ENCODE measurements around the gene NUDT5.

The NUDT5 gene

DNA sequence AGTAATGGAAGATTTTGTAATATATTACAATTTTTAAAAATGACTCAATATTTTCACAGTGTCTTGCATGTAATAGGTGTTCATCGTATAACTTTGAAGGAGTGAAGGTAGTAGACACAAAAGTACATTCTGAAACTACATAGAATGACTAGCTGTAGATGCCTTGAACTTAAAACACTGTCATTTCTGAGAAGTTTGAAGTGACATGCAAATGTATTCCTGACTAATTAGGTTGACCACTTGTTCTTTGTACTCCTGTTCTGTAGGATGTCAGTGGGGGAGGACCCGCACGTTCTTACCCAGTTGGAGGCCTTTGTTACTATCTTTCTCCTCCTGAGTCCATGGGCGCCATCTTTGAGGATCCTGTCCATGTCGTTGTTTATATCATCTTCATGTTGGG, 35.0 kb downstream of the NUDT5 start:
- no peak overlapping the region for H3K14ac ChIP-seq (ENCODE audit: low read length)
- H2BK120ac ChIP-seq (ENCODE audit: low read depth, low read length) = no peak overlapping the region
- H3K9me3 ChIP-seq (replicated peaks in 1 of 2; ENCODE audit: control insufficient read depth in 2 of 2, insufficient read depth in 1 of 2, low read depth in 1 of 2, low read length in 2 of 2) = no peaks in the 10 kb centered on the region
- no peak overlapping the region for H2BK15ac ChIP-seq (ENCODE audit: low read length)
- H3K27me3 ChIP-seq (ENCODE audit: control insufficient read depth in 3 of 3, insufficient read depth in 3 of 3, low read depth in 1 of 3, low read length in 3 of 3) = no peaks in the 10 kb centered on the region
- no peak overlapping the region for H2AK5ac ChIP-seq (ENCODE audit: low read depth, low read length)
- no CpG with 5 or more reads among the region's 5 CpGs for WGBS, 2 donors (ENCODE audit: extremely low coverage in 2 of 2, insufficient read length in 2 of 2, insufficient replicate concordance in 1 of 2)
- H2BK12ac ChIP-seq (ENCODE audit: low read length) = no peak overlapping the region
- no peak overlapping the region for H4K8ac ChIP-seq (ENCODE audit: low read depth, low read length)
- no peaks in the 10 kb centered on the region for H3K79me1 ChIP-seq (ENCODE audit: low read depth, low read length)
- H3K9ac ChIP-seq (ENCODE audit: low read depth, low read length, poor library complexity) = no peak overlapping the region
- no peak overlapping the region for H3K4me3 ChIP-seq (ENCODE audit: low read length in 2 of 2)
- no peak overlapping the region for H4K91ac ChIP-seq (ENCODE audit: low read depth, low read length, poor library complexity)
- DNase-seq (ENCODE audit: low spot score) = no peak
- no peak overlapping the region for H3K4me2 ChIP-seq (ENCODE audit: insufficient read depth, low read length, poor library complexity, severe bottlenecking)
- no peak overlapping the region for H3K27ac ChIP-seq (replicated peaks; ENCODE audit: low read length)
- no peak overlapping the region for H3K23ac ChIP-seq (ENCODE audit: low read depth, low read length, poor library complexity)
- no peaks in the 10 kb centered on the region for H3K4me1 ChIP-seq (ENCODE audit: control insufficient read depth in 2 of 2, insufficient read depth in 1 of 2, low read depth in 1 of 2, low read length in 2 of 2)
- H2BK5ac ChIP-seq (ENCODE audit: low read length) = no peak overlapping the region
- H2AFZ ChIP-seq (ENCODE audit: low read length) = no peak overlapping the region
- no peak overlapping the region for H3K18ac ChIP-seq (ENCODE audit: low read length)
- H3K4ac ChIP-seq (ENCODE audit: low read length) = no peak overlapping the region
- H3K36me3 ChIP-seq (replicated peaks in 1 of 2; ENCODE audit: control insufficient read depth in 2 of 2, insufficient read depth in 2 of 2, low read length in 2 of 2) = peaks cover 30 to 96% of the 10 kb centered on the region in 2 donors

DNA sequence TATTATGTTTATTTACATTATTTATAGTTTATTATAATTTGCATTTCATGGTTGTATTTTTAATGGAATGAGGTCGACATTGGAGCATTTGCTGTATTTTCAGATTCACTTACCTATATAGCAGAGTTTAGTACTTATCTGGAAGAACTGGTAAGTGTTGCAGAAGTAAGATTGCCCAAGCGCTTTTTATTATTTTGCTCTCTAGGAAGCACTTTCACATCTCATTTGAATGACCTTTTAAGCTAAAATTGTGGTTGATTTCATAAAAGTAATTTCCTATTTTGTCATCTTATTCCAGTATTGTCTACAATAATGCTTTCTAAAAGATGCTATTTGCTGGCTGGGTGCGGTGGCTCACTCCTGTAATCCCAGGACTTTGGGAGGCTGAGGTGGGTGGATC, 37.6 kb downstream of the NUDT5 start:
- Histone ChIP-seq H3K36me3 (replicated peaks in 1 of 2; ENCODE audit: control insufficient read depth in 2 of 2, insufficient read depth in 2 of 2, low read length in 2 of 2) (peaks cover 23 to 95% of the 10 kb centered on the region in 2 donors), H2AFZ (ENCODE audit: low read length) (no peak overlapping the region), H3K27me3 (ENCODE audit: control insufficient read depth in 3 of 3, insufficient read depth in 3 of 3, low read depth in 1 of 3, low read length in 3 of 3) (no peaks in the 10 kb centered on the region), H2BK5ac (ENCODE audit: low read length) (no peak overlapping the region), H3K18ac (ENCODE audit: low read length) (no peak overlapping the region), H3K14ac (ENCODE audit: low read length) (no peak overlapping the region), H3K9ac (ENCODE audit: low read depth, low read length, poor library complexity) (no peak overlapping the region), H3K4me3 (ENCODE audit: low read length in 2 of 2) (no peak overlapping the region), H3K4me2 (ENCODE audit: insufficient read depth, low read length, poor library complexity, severe bottlenecking) (no peak overlapping the region), H3K27ac (replicated peaks; ENCODE audit: low read length) (no peak overlapping the region), H2AK5ac (ENCODE audit: low read depth, low read length) (no peak overlapping the region), H4K91ac (ENCODE audit: low read depth, low read length, poor library complexity) (no peak overlapping the region), H3K9me3 (replicated peaks in 1 of 2; ENCODE audit: control insufficient read depth in 2 of 2, insufficient read depth in 1 of 2, low read depth in 1 of 2, low read length in 2 of 2) (no peaks in the 10 kb centered on the region), H3K79me1 (ENCODE audit: low read depth, low read length) (no peaks in the 10 kb centered on the region), H2BK12ac (ENCODE audit: low read length) (no peak overlapping the region), H3K4ac (ENCODE audit: low read length) (no peak overlapping the region), H4K8ac (ENCODE audit: low read depth, low read length) (no peak overlapping the region), H2BK120ac (ENCODE audit: low read depth, low read length) (no peak overlapping the region), H3K4me1 (ENCODE audit: control insufficient read depth in 2 of 2, insufficient read depth in 1 of 2, low read depth in 1 of 2, low read length in 2 of 2) (peaks cover 0 to 4% of the 10 kb centered on the region in 2 donors), H3K23ac (ENCODE audit: low read depth, low read length, poor library complexity) (no peak overlapping the region), H2BK15ac (ENCODE audit: low read length) (no peak overlapping the region)
- no peak for DNase-seq (ENCODE audit: low spot score)
- WGBS, 2 donors (ENCODE audit: extremely low coverage in 2 of 2, insufficient read length in 2 of 2, insufficient replicate concordance in 1 of 2) = no CpG with 5 or more reads among the region's 3 CpGs

DNA sequence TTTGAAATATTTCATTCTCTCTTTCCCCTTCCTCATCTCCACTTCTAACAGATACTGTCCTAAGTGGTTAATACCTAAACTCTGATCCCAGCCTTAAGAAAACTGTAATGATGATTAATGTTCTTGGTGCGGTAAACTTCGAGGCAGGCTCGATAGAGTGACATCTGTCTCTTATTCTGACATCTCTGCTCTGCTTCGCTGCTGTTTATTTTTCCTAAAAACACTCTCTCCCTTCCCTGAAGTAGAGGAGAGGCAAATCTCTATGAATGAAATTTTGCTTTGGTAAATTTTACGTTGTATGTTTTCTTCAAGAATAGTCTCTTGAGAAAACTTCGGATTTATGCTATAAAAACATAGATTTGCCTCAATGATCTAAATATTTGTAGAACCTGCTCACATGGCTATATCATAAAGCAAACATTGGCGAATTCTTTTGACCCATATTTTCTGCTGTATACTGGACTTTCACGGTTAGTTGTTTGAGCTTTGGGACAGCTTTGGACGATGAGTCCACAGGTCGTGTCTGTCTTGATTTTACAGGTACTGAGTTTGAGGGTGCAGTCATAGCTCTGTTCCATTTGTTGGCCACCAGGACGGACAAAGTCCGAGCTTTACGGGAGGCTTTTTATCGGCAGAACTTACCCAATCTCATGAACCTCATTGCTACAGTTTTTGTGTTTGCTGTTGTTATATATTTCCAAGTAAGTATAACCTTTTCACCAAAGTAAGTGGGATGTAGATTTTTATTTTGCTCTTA, 39.1 kb downstream of the NUDT5 start:
- no peak overlapping the region for H2BK5ac ChIP-seq (ENCODE audit: low read length)
- no peak overlapping the region for H4K8ac ChIP-seq (ENCODE audit: low read depth, low read length)
- no peak overlapping the region for H3K27ac ChIP-seq (replicated peaks; ENCODE audit: low read length)
- no peak overlapping the region for H3K23ac ChIP-seq (ENCODE audit: low read depth, low read length, poor library complexity)
- H2BK15ac ChIP-seq (ENCODE audit: low read length) = no peak overlapping the region
- DNase-seq (ENCODE audit: low spot score) = no peak
- H3K14ac ChIP-seq (ENCODE audit: low read length) = no peak overlapping the region
- no peak overlapping the region for H4K91ac ChIP-seq (ENCODE audit: low read depth, low read length, poor library complexity)
- no peak overlapping the region for H3K9ac ChIP-seq (ENCODE audit: low read depth, low read length, poor library complexity)
- H3K18ac ChIP-seq (ENCODE audit: low read length) = no peak overlapping the region
- H3K4me1 ChIP-seq (ENCODE audit: control insufficient read depth in 2 of 2, insufficient read depth in 1 of 2, low read depth in 1 of 2, low read length in 2 of 2) = peaks cover 0 to 4% of the 10 kb centered on the region in 2 donors
- no peak overlapping the region for H3K4ac ChIP-seq (ENCODE audit: low read length)
- no peaks in the 10 kb centered on the region for H3K9me3 ChIP-seq (replicated peaks in 1 of 2; ENCODE audit: control insufficient read depth in 2 of 2, insufficient read depth in 1 of 2, low read depth in 1 of 2, low read length in 2 of 2)
- no peaks in the 10 kb centered on the region for H3K79me1 ChIP-seq (ENCODE audit: low read depth, low read length)
- no peaks in the 10 kb centered on the region for H3K27me3 ChIP-seq (ENCODE audit: control insufficient read depth in 3 of 3, insufficient read depth in 3 of 3, low read depth in 1 of 3, low read length in 3 of 3)
- peaks cover 18 to 88% of the 10 kb centered on the region in 2 donors for H3K36me3 ChIP-seq (replicated peaks in 1 of 2; ENCODE audit: control insufficient read depth in 2 of 2, insufficient read depth in 2 of 2, low read length in 2 of 2)
- no peak overlapping the region for H3K4me3 ChIP-seq (ENCODE audit: low read length in 2 of 2)
- no peak overlapping the region for H3K4me2 ChIP-seq (ENCODE audit: insufficient read depth, low read length, poor library complexity, severe bottlenecking)
- H2AFZ ChIP-seq (ENCODE audit: low read length) = no peak overlapping the region
- H2AK5ac ChIP-seq (ENCODE audit: low read depth, low read length) = no peak overlapping the region
- no peak overlapping the region for H2BK12ac ChIP-seq (ENCODE audit: low read length)
- H2BK120ac ChIP-seq (ENCODE audit: low read depth, low read length) = no peak overlapping the region
- no CpG with 5 or more reads among the region's 14 CpGs for WGBS, 2 donors (ENCODE audit: extremely low coverage in 2 of 2, insufficient read length in 2 of 2, insufficient replicate concordance in 1 of 2)

DNA sequence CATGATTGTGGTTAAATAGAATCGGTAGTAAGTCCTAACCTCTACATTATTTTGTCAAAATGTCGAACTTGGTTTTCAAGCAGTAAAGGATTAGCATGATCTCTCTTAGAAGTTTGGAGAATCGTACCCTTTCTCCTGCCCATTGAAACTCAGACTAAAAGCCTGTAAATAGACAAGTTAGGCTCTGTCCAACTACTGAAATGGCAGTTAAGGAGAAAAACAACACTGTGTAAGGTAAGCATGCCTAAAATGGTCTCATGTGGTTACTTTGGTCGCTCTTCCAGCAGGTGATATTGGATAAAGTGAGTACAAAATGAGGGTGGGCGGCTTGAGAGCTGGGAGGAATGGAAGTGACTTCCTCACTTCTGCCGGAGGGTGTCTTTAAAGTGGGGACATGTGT, 41.2 kb downstream of the NUDT5 start:
- Histone ChIP-seq H2BK15ac (ENCODE audit: low read length) (no peak overlapping the region), H4K91ac (ENCODE audit: low read depth, low read length, poor library complexity) (no peak overlapping the region), H3K4me3 (ENCODE audit: low read length in 2 of 2) (no peak overlapping the region), H2BK5ac (ENCODE audit: low read length) (no peak overlapping the region), H3K18ac (ENCODE audit: low read length) (no peak overlapping the region), H2AFZ (ENCODE audit: low read length) (no peak overlapping the region), H3K4me1 (ENCODE audit: control insufficient read depth in 2 of 2, insufficient read depth in 1 of 2, low read depth in 1 of 2, low read length in 2 of 2) (peaks cover 0 to 4% of the 10 kb centered on the region in 2 donors), H2BK120ac (ENCODE audit: low read depth, low read length) (no peak overlapping the region), H2AK5ac (ENCODE audit: low read depth, low read length) (no peak overlapping the region), H3K9me3 (replicated peaks in 1 of 2; ENCODE audit: control insufficient read depth in 2 of 2, insufficient read depth in 1 of 2, low read depth in 1 of 2, low read length in 2 of 2) (no peaks in the 10 kb centered on the region), H3K14ac (ENCODE audit: low read length) (no peak overlapping the region), H3K36me3 (replicated peaks in 1 of 2; ENCODE audit: control insufficient read depth in 2 of 2, insufficient read depth in 2 of 2, low read length in 2 of 2) (peaks cover 15 to 79% of the 10 kb centered on the region in 2 donors), H3K79me1 (ENCODE audit: low read depth, low read length) (no peaks in the 10 kb centered on the region), H3K4ac (ENCODE audit: low read length) (no peak overlapping the region), H4K8ac (ENCODE audit: low read depth, low read length) (no peak overlapping the region), H3K4me2 (ENCODE audit: insufficient read depth, low read length, poor library complexity, severe bottlenecking) (no peak overlapping the region), H3K9ac (ENCODE audit: low read depth, low read length, poor library complexity) (no peak overlapping the region), H3K27me3 (ENCODE audit: control insufficient read depth in 3 of 3, insufficient read depth in 3 of 3, low read depth in 1 of 3, low read length in 3 of 3) (no peaks in the 10 kb centered on the region), H2BK12ac (ENCODE audit: low read length) (no peak overlapping the region), H3K27ac (replicated peaks; ENCODE audit: low read length) (no peak overlapping the region), H3K23ac (ENCODE audit: low read depth, low read length, poor library complexity) (no peak overlapping the region)
- DNase-seq (ENCODE audit: low spot score) = no peak
- WGBS, 2 donors (ENCODE audit: extremely low coverage in 2 of 2, insufficient read length in 2 of 2, insufficient replicate concordance in 1 of 2) = no CpG with 5 or more reads among the region's 6 CpGs
